Glutamatergic neuron (in vitro differentiated cells): ENCODE data around the gene KLK15. TPM values are rescaled to one million over a fixed set of nuclear protein-coding genes. Genes with fewer than 3 reads are reported as not detected.

Experiments used
- DNase-seq: peaks from one replicate; pipeline ENCODE4 v3.0.0; 2022
- H3K27ac Mint-ChIP-seq: one replicate; pipeline ENCODE4 v1.8.0; 2020; ENCODE audit warnings: mild to moderate bottlenecking, mixed read lengths, inconsistent platforms; ENCODE audit not compliant: unreplicated experiment
- H3K27me3 Mint-ChIP-seq: one replicate; pipeline ENCODE4 v1.8.0; 2020; ENCODE audit warnings: mild to moderate bottlenecking, moderate library complexity, mixed read lengths, inconsistent platforms; ENCODE audit not compliant: unreplicated experiment
- H3K36me3 Mint-ChIP-seq: one replicate; pipeline ENCODE4 v1.8.0; 2020; ENCODE audit warnings: mild to moderate bottlenecking, mixed read lengths, inconsistent platforms; ENCODE audit not compliant: unreplicated experiment
- H3K4me1 Mint-ChIP-seq: one replicate; pipeline ENCODE4 v1.8.0; 2020; ENCODE audit warnings: mild to moderate bottlenecking, low read depth, mixed read lengths, inconsistent platforms; ENCODE audit not compliant: unreplicated experiment
- H3K4me3 Mint-ChIP-seq: one replicate; pipeline ENCODE4 v1.8.0; 2020; ENCODE audit warnings: mild to moderate bottlenecking, mixed read lengths, inconsistent platforms; ENCODE audit not compliant: unreplicated experiment
- H3K9me3 Mint-ChIP-seq: one replicate; pipeline ENCODE4 v1.8.0; 2020; ENCODE audit warnings: mild to moderate bottlenecking, moderate library complexity, mixed read lengths, inconsistent platforms; ENCODE audit not compliant: unreplicated experiment
- CTCF ChIP-seq: fragments of 200-600 bp; sonication (generic); IDR thresholded peaks from one replicate; pipeline ENCODE4 v1.5.0; 2021; ENCODE audit not compliant: partially characterized antibody, unreplicated experiment
- total RNA-seq: library from RNA; stranded (reverse); fragmentation: NEBNext Ultra II Directional; extraction: Animal tissue kit (Norgen Biotek cat#: 25700); gene quantifications from one replicate; pipeline ENCODE4 v1.2.1, GENCODE V29; 2021; ENCODE audit not compliant: unreplicated experiment

KLK15 gene
- total RNA-seq, 1 donor from 2014 or later = not detected

- H3K27me3 Mint-ChIP-seq = no peaks in the 10 kb centered on the region
- peaks cover 2% of the 10 kb centered on the region for H3K36me3 Mint-ChIP-seq
- H3K9me3 Mint-ChIP-seq = peaks cover 3% of the 10 kb centered on the region
- no peak for DNase-seq
- no peak overlapping the region for H3K4me3 Mint-ChIP-seq
- no peak overlapping the region for H3K27ac Mint-ChIP-seq
- TF ChIP-seq CTCF = no peak
- no peaks in the 10 kb centered on the region for H3K4me1 Mint-ChIP-seq
These were observed 37.2 kb downstream of the KLK15 start for GRCh38 chr19:50796128-50796633.

DNA sequence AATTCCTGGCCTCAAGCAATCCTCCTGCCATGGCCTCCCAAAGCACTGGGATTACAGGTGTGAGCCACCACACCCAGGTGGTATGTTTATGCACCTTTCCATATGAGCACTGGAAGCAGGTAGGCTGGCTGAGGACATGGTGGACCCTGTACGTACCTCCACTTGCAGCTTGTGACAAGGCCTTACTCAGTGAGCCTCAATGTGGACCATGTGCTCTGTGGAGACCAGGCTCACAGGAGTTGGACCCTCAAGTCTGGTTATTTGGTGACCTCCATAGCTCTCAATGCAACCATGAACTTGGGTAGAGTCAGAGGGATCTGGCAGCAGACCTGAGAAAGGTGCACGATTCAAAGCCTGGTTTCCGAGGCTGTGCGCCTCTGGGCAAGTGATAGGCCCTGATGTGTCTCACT, 37.7 kb downstream of the KLK15 start:
- Mint-ChIP-seq H3K27ac (no peak overlapping the region), H3K4me1 (no peaks in the 10 kb centered on the region), H3K36me3 (peaks cover 7% of the 10 kb centered on the region), H3K27me3 (no peaks in the 10 kb centered on the region), H3K9me3 (peaks cover 7% of the 10 kb centered on the region), H3K4me3 (no peak overlapping the region)
- no peak for DNase-seq
- TF ChIP-seq CTCF = no peak

GRCh38 chr19:50794876-50795663, 38.3 kb downstream of the KLK15 start:
- no peaks in the 10 kb centered on the region for H3K27me3 Mint-ChIP-seq
- no peak overlapping the region for H3K27ac Mint-ChIP-seq
- peaks cover 7% of the 10 kb centered on the region for H3K36me3 Mint-ChIP-seq
- no peak for TF ChIP-seq CTCF
- no peak overlapping the region for H3K4me3 Mint-ChIP-seq
- H3K9me3 Mint-ChIP-seq = peaks cover 7% of the 10 kb centered on the region
- H3K4me1 Mint-ChIP-seq = no peaks in the 10 kb centered on the region
- no peak for DNase-seq

DNA sequence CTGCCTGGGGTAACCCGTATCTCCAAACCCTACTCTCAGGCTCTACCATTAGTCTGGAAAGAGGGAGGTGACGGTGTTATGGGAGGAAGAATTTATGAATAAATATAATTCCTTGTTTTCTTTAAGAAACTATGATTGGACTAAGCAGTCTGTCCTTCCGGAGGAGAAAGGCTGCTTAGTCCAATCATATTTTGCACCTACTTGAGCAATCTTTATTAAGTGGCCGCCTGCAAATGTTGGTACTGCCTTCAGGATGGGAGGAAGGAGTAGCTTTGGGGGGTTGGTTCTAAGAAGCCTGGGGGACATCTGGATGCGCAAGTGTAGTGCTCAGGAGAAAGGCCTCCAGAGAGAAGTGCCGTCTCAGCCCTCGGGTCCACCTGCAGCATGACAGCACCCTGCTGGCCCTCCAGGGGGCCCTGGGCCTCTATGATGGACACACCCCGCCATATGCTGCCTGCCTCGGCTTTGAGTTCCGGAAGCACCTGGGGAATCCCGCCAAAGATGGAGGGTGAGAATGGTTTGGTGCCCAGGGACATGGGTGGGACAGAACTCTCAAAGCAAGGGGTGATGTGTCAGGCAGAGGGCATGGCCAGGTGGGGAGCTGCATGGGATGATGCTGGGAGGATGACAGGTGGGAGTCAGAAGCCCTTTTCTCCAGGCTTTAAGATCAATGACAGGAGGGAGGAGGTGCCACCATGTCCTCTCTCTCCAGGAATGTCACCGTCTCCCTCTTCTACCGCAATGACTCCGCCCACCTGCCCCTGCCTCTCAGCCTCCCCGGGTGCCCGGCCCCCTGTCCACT, 39.1 kb downstream of the KLK15 start:
- Mint-ChIP-seq H3K27me3 (no peaks in the 10 kb centered on the region), H3K9me3 (peaks cover 7% of the 10 kb centered on the region), H3K4me3 (no peak overlapping the region), H3K27ac (no peak overlapping the region), H3K36me3 (peaks cover 7% of the 10 kb centered on the region), H3K4me1 (no peaks in the 10 kb centered on the region)
- TF ChIP-seq CTCF = no peak
- DNase-seq = no peak

- H3K27me3 Mint-ChIP-seq = peaks cover 3% of the 10 kb centered on the region
- peaks cover 7% of the 10 kb centered on the region for H3K9me3 Mint-ChIP-seq
- no peaks in the 10 kb centered on the region for H3K4me1 Mint-ChIP-seq
- H3K4me3 Mint-ChIP-seq = no peak overlapping the region
- TF ChIP-seq CTCF = no peak
- no peak overlapping the region for H3K27ac Mint-ChIP-seq
- DNase-seq = no peak
- H3K36me3 Mint-ChIP-seq = peaks cover 7% of the 10 kb centered on the region
These were observed 39.8 kb downstream of the KLK15 start for GRCh38 chr19:50793558-50794065.
